Cerebellar cortex (tissue), 1 donor: ENCODE results near the gene F8A2.
"Not testable (repeated sequence)": the region's sequence is repeated elsewhere in the genome, so short reads cannot be mapped to it uniquely, and the experiment has no call there.

Source experiments
- DNase-seq: peaks from one replicate; pipeline ENCODE4 v3.0.0-alpha.2; 2015; ENCODE audit warnings: low spot score

F8A2 gene

GRCh38 chrX:155381843-155382528 is at the start of gene F8A2:
Gene F8A2 (plus strand): TSS chrX:155382095. CDS start chrX:155382115, 20 bp downstream.
- not testable (repeated sequence) for DNase-seq

- no peak for DNase-seq
These were observed 48.3 kb upstream of the F8A2 start for GRCh38 chrX:155333544-155334100.

- DNase-seq = no peak
These were observed 47.2 kb upstream of the F8A2 start, which contains the start of gene CLIC2 for GRCh38 chrX:155334486-155335336. Gene CLIC2 (minus strand): TSS chrX:155334614. CDS start chrX:155334427, 187 bp downstream.

GRCh38 chrX:155335337-155335712 is 46.6 kb upstream of the F8A2 start:
- DNase-seq = not testable (repeated sequence)

- DNase-seq = not testable (repeated sequence)
These were observed 36.2 kb upstream of the F8A2 start for GRCh38 chrX:155345689-155346088.

DNA sequence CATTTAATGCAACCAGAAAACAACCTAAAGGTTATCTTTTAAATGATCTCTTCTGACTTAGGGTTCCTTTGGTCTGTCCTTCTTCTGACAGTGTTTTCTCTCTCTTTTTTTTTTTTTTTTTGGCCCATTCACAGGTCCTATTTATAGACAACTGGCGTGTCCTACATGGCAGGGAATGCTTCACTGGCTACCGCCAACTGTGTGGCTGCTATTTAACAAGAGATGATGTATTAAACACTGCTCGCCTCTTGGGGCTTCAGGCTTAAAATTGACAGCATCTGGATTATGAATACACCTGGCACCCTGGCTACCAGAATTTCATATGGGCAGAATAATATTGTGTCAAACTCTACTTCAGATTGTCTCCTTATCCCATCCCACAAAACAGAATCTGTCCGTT is 32.4 kb upstream of the F8A2 start:
- DNase-seq = not testable (repeated sequence)

GRCh38 chrX:155363712-155364111 is 18.2 kb upstream of the F8A2 start:
- DNase-seq = not testable (repeated sequence)

GRCh38 chrX:155373777-155374458 is 8.0 kb upstream of the F8A2 start:
- DNase-seq = not testable (repeated sequence)

DNA sequence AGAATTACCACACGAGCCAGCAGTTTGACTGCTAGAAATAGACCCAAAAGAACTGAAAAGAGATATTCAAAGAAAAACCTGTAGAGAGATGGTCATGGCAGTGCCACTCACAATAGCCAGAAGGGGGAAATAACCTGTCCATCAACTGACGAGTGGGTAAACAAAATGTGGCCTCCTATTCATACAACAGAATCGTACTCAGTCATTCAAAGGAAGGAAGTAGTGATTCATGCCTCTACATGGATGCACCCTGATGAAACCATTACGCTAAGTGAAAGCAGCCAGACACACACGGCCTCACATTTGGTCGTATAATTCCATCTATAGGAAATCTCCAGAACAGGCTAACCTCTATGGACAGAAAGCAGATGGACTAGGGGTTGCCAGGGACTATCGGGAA is 2.1 kb upstream of the F8A2 start:
- not testable (repeated sequence) for DNase-seq

DNA sequence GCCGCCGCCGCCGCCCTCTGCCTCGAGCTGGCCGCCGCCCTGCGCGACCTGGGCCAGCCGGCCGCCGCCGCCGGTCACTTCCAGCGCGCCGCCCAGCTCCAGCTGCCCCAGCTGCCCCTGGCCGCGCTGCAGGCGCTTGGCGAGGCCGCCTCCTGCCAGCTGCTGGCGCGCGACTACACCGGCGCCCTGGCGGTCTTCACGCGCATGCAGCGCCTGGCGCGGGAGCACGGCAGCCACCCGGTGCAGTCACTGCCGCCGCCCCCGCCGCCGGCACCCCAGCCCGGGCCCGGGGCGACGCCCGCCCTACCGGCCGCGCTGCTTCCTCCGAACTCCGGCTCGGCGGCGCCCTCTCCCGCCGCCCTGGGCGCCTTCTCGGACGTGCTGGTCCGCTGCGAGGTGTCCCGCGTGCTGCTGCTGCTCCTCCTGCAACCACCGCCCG is 653 bp downstream of the F8A2 start:
- DNase-seq = not testable (repeated sequence)

GRCh38 chrX:155389634-155390033 is 7.7 kb downstream of the F8A2 start:
- no peak for DNase-seq

GRCh38 chrX:155394747-155395276 is 12.9 kb downstream of the F8A2 start:
- DNase-seq = not testable (repeated sequence)

- DNase-seq = no peak
These were observed 24.5 kb downstream of the F8A2 start for GRCh38 chrX:155406429-155406828.

GRCh38 chrX:155417769-155418168 is 35.9 kb downstream of the F8A2 start:
- DNase-seq = no peak
